Fibroblast of skin of right biceps (primary cell): ENCODE results near the gene ZSWIM2.
"Not testable (repeated sequence)": the region's sequence is repeated elsewhere in the genome, so short reads cannot be mapped to it uniquely, and the experiment has no call there.

Source experiments
- DNase-seq: peaks from one replicate; pipeline ENCODE4 v3.0.0-alpha.2; 2013

Gene ZSWIM2

DNA sequence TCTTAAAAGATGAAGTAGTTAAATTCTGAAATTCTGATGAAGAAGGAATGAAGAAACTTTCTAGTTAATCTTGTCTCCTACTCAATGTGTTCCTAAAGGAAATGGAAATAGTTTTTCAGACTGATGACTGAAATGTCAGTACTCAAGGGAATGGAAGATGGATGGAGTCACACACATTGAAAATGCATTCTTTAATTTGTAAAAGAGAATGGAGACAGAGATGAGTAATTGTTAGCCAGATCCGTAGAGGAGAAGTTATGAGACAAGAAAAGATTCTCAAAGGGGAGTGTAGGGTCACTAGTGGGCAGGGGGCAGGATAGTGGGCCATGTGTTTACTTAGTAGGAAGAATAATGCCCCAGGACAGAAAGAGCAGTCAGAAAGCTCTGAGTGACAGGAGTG lies 13.3 kb downstream of the ZSWIM2 start:
- peak; percentile 70 for DNase-seq

- DNase-seq = peak; percentile 7
Measured at GRCh38 chr2:186827862-186828492, 21.0 kb downstream of the ZSWIM2 start.

GRCh38 chr2:186827411-186827810 lies 21.6 kb downstream of the ZSWIM2 start:
- peak; percentile 83 for DNase-seq

- no peak for DNase-seq
Measured at GRCh38 chr2:186822323-186822722, 26.6 kb downstream of the ZSWIM2 start.

- peak; percentile 11 for DNase-seq
Measured at GRCh38 chr2:186820303-186820702, 28.7 kb downstream of the ZSWIM2 start.

- DNase-seq = not testable (repeated sequence)
Measured at GRCh38 chr2:186811760-186812159, 37.2 kb downstream of the ZSWIM2 start.

GRCh38 chr2:186806591-186806990 lies 42.4 kb downstream of the ZSWIM2 start:
- DNase-seq = no peak

DNA sequence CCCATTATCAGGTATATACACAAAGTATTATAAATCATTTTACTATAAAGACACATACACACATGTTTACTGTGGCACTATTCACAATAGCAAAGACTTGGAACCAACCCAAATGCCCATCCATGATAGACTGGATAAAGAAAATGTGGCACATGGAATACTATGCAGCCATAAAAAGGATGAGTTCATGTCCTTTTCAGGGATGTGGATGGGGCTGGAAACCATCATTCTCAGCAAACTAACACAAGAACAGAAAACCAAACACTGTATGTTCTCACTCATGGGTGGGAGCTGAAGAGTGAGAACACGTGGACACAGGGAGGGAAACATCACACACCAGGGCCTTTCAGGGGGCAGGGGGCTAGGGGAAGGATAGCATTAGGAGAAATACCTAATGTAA lies 50.4 kb downstream of the ZSWIM2 start:
- not testable (repeated sequence) for DNase-seq

DNA sequence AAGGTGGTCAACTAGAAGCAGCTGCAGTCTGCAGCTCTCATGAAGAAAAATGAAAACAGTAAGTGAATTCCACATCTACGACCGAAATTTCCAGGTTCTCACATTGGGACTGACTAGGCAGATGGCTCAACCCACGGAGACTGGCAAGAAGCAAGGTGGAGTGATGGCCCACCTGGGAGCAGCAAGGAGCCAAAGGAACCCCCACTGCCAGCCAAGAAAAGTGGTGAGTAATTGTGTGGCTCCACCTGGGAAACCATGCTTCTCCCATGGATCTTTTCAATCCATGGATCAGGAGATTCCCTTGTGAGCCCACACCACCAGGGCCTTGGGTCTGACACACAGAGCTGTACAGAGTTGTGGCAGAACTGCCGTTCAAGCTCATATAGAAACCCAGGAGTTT lies 64.0 kb downstream of the ZSWIM2 start:
- DNase-seq = no peak

DNA sequence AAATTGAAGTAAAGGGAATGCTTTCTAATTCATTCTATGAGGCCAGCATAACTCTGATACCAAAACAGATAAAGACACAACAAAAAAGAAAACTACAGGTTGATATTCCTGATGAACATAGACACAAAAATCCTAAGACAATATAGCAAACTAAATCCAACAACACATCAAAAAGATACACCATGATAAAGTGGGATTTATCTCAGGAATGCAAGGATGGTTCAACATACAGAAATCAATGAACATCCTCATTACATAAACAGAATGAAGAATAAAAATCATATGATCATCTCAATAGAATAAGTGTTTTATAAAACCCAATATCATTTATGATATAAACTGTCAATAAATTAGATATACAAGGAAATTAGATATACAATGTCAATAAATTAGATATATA lies 65.7 kb downstream of the ZSWIM2 start:
- DNase-seq = no peak

GRCh38 chr2:186780701-186781316 lies 68.2 kb downstream of the ZSWIM2 start:
- peak; percentile 21 for DNase-seq
